Measurements from ENCODE around the gene KITLG.

Gene KITLG

GRCh38 chr12:88450136-88450535 lies 130.1 kb downstream of the KITLG start:
- no peak for DNase-seq (ENCODE audit: low read depth)
- no peak for TF ChIP-seq CTCF (conservative IDR thresholded peaks at IDR 0.05; ENCODE audit: low read depth, low read length)
- no peak overlapping the region for H3K4me3 ChIP-seq (ENCODE audit: low read length)

DNA sequence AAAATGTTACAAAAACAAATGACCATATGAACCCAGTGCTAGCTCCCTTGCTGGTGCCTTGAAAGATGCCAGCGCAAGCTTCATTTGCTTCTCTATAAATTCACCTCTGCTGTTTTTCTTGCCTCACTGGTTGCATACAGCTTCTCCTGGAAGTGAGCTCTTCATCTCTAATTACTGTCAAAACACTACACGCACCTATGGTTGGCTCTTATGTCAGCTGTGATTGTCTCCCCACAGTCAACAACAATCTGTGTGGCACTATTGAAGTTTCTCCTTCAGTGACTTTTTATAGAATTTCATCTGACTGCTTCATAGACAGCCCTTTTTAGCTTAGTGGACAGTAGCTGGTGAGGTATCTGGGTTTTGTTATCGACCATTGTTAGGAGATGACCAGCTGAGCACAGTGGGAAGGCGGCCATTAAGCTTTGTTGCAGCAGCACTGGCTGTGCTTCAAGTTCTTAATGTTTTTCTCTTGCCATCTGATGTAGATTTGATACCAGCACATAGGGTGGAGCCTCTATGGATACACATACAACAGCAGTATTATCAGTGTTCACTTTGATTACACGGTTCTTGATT lies 131.8 kb downstream of the KITLG start:
- no peak overlapping the region for H3K4me3 ChIP-seq (ENCODE audit: low read length)
- TF ChIP-seq CTCF (conservative IDR thresholded peaks at IDR 0.05; ENCODE audit: low read depth, low read length) = no peak
- DNase-seq (ENCODE audit: low read depth) = no peak

GRCh38 chr12:88445705-88446394 lies 134.4 kb downstream of the KITLG start:
- DNase-seq (ENCODE audit: low read depth) = no peak
- no peak for TF ChIP-seq CTCF (conservative IDR thresholded peaks at IDR 0.05; ENCODE audit: low read depth, low read length)

GRCh38 chr12:88444481-88444880 lies 135.8 kb downstream of the KITLG start:
- H3K4me3 ChIP-seq (ENCODE audit: low read length) = no peak overlapping the region
- TF ChIP-seq CTCF (conservative IDR thresholded peaks at IDR 0.05; ENCODE audit: low read depth, low read length) = no peak
- DNase-seq (ENCODE audit: low read depth) = no peak

More at GRCh38 chr12:88445705-88446394, 134.4 kb downstream of the KITLG start:
- H3K4me3 ChIP-seq (ENCODE audit: low read length) = no peak overlapping the region

All from retinal pigment epithelial cell (primary cell).